AG04450 (cell line): ENCODE measurements around the gene TNFRSF18. TPM values are rescaled to one million over a fixed set of nuclear protein-coding genes. Genes with fewer than 3 reads are reported as not detected.

Experiments
- CTCF ChIA-PET: fragments of 300-600, 350-600 bp; formaldehyde crosslinking; extraction: SDS; loops from one replicate; lab custom pipeline; 2022; ENCODE audit warnings: antibody characterized with exemption, inconsistent platforms; lab: Charles Lee
- POLR2A ChIA-PET: fragments of 350-600 bp; formaldehyde crosslinking; extraction: SDS; loops from one replicate; lab custom pipeline; 2021; ENCODE audit warnings: antibody characterized with exemption, inconsistent platforms; lab: Yijun Ruan, JAX
- DNase-seq: peaks from one replicate; pipeline ENCODE4 v3.0.0-alpha.2; 2011; ENCODE audit warnings: low read depth, low spot score
- H3K27ac ChIP-seq: one replicate; pipeline ENCODE4 v1.5.1; 2012; ENCODE audit warnings: low read depth, low read length, control low read depth
- H3K27me3 ChIP-seq: one replicate; pipeline ENCODE4 v1.6.0; 2012; ENCODE audit warnings: low read length; ENCODE audit not compliant: control insufficient read depth, insufficient read depth
- H3K4me3 ChIP-seq: 2 replicates; pipeline ENCODE4 v1.5.1; 2011; ENCODE audit warnings: mild to moderate bottlenecking, low read depth, low read length, control low read depth
- H3K9me3 ChIP-seq: 2 replicates; pipeline ENCODE4 v1.5.1; 2012; ENCODE audit warnings: low read length; ENCODE audit not compliant: control insufficient read depth, insufficient read depth
- CTCF ChIP-seq: IDR thresholded peaks from 2 replicates; pipeline ENCODE4 v1.5.1; 2011; ENCODE audit warnings: low read depth, low read length, control low read depth, inconsistent platforms
- polyA plus RNA-seq: library from polyadenylated mRNA; depleted of rRNA; stranded (reverse); fragments of >200 nt; gene quantifications from 2 replicates; pipeline ENCODE4 v1.2.3, GENCODE V29; 2011

The TNFRSF18 gene
- polyA plus RNA-seq, 1 experiment, result 1.0 TPM

DNA sequence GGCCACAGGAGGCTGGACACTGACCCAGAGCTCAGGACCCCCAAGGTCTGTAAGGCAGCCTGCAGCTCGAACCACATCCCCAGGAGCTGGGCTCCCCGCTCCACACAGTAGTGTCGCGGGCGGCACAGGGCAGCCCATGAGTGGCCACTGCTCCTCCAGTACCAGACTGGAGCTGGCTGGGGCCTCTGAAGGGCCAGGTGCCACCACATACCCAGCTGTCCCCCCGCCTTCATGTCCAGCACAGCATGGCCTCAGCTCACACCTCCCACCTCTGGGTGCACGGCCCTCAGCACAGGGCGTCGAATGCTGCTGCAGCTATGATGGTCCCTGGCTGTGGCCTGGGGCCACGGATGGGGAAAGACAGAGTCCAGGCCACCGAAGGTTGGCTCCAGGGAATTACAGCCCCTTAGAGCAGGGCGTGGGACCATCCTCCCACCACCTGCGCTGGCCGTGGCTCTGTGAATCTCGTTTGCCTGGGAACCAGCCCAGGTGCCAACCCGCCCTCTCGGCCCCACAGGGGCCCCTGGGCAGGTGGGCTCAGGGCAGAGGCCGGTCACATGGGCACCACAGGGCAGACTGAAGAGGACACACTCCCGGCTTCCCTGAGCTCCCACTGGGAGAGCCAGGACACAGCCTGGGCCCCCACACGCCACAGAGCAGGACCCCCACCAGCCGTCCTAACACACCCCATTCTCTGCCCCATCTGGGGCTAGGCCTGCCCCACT lies 9.7 kb upstream of the TNFRSF18 start:
- Histone ChIP-seq H3K9me3 (peaks cover 14% of the 10 kb centered on the region; the same call in 1 of the 2 replicates), H3K4me3 (no peak overlapping the region), H3K27me3 (no peaks in the 10 kb centered on the region), H3K27ac (no peak overlapping the region)
- ChIA-PET POLR2A (no interaction called here), CTCF (interaction anchor here (0.6 kb wide), 1 partner anchor 15 kb away, joined by 3 read pairs; no protein-coding TSS in a partner anchor)
- DNase-seq, result no peak
- TF ChIP-seq CTCF, result no peak

DNA sequence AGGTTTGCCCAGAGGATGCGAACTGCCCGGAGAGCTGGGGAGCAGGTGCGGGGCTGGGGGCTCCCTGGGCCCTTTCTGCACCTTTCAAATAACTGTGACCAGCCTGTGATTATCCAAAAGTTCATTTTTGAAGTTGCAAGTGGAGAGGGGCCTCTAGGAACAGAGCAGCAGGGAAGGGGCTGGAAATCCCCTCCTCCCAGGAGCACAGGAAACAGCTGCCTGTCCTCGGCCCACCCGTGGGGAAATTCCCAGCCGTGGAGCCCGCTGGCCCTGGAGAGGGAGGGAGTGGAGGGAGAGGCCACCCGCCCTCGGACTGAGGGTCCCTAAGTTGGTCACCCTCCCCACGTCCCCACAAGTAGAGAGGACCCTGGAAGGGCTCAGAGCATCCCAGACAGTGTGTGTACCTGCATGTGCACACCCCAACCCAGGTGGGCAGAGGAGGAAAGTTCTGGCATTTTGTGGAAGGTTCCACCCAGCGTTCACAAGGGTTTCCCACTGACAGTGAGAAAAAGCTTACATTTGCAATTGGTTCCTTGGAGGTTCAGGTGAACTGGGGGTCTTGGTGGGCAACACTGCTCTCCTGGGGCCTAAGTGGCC lies 8.8 kb upstream of the TNFRSF18 start:
- H3K9me3 ChIP-seq, result peaks cover 14% of the 10 kb centered on the region; the same call in 1 of the 2 replicates
- CTCF ChIA-PET, result interaction anchor here (0.6 kb wide), 1 partner anchor 16 kb away, joined by 3 read pairs; no protein-coding TSS in a partner anchor
- POLR2A ChIA-PET, result interaction anchor here (0.7 kb wide), 1 partner anchor 386 kb away, joined by 3 read pairs; no protein-coding TSS in a partner anchor
- no peak overlapping the region for H3K4me3 ChIP-seq
- DNase-seq, result no peak
- H3K27ac ChIP-seq, result no peak overlapping the region
- no peak for TF ChIP-seq CTCF
- H3K27me3 ChIP-seq, result no peaks in the 10 kb centered on the region

GRCh38 chr1:1213345-1214265 lies 7.2 kb upstream of the TNFRSF18 start, which contains the start of gene TNFRSF4:
Gene TNFRSF4 (minus strand): TSS chr1:1214153. CDS start chr1:1214127, 26 bp downstream.
- Histone ChIP-seq H3K27ac (no peak within 1 kb of the TSS), H3K27me3 (no peaks in the 10 kb centered on the region), H3K4me3 (no peak within 1 kb of the TSS), H3K9me3 (peaks cover 11% of the 10 kb centered on the region; the same call in 1 of the 2 replicates)
- DNase-seq, result no peak
- TF ChIP-seq CTCF, result no peak
- POLR2A ChIA-PET, result no interaction called here
- CTCF ChIA-PET, result no interaction called here

- no peak for TF ChIP-seq CTCF
- DNase-seq, result no peak
- ChIA-PET CTCF (no interaction called here), POLR2A (no interaction called here)
- no peak overlapping the region for H3K27ac ChIP-seq
- H3K27me3 ChIP-seq, result no peaks in the 10 kb centered on the region
- no peak overlapping the region for H3K4me3 ChIP-seq
- peaks cover 4% of the 10 kb centered on the region; the same call in 1 of the 2 replicates for H3K9me3 ChIP-seq
Measured at GRCh38 chr1:1212780-1213344, 6.5 kb upstream of the TNFRSF18 start.
